Measurements from ENCODE around the gene ARHGEF28.

- TF ChIP-seq CTCF (IDR thresholded peaks at IDR 0.05; ENCODE audit: low read depth, low read length) (no peak), POLR2A (IDR thresholded peaks at IDR 0.05; ENCODE audit: extremely low read depth, insufficient read length) (no peak), MAX (IDR thresholded peaks at IDR 0.05; ENCODE audit: low read depth, low read length) (no peak)
Measured at GRCh38 chr5:73619606-73620333, 6.2 kb upstream of the ARHGEF28 start.

All from NB4 (cell line).